K562 (cell line): ENCODE measurements around the gene MGRN1. TPM values are rescaled to one million over a fixed set of nuclear protein-coding genes. Genes with fewer than 3 reads are reported as not detected.
A peak's percentile ranks its signal among the peaks of the same experiment; 100 is the strongest.

Experiments
- ATAC-seq: fragments of 200-7000 bp; cut with Tn5 transposase; 3 replicates; pipeline ENCODE4 v1.9.1; 2020; ENCODE audit warnings: moderate library complexity
- BruUV-seq: library from RNA; stranded (reverse); fragments of 400-500 nt; replicated peaks from 2 replicates; lab custom pipeline; 2021; lab: Mats Ljungman, UMichigan
- CTCF ChIA-PET: fragments of 300-600 bp; formaldehyde crosslinking; extraction: SDS; loops from one replicate; lab custom pipeline; 2021; ENCODE audit warnings: low intra/inter-chr PET ratio; lab: Yijun Ruan, JAX
- POLR2A ChIA-PET: fragments of 300-600, 350-650 bp; sonication (Branson Sonifier 250); formaldehyde crosslinking; extraction: SDS; loops from one replicate; lab custom pipeline; 2021; ENCODE audit warnings: antibody characterized with exemption, inconsistent platforms; lab: Yijun Ruan, JAX
- DNase-seq, 4 experiments: peaks; one replicate each; pipeline versions ENCODE4 v3.0.0 to v3.0.0-alpha.2; 2011 to 2018; ENCODE audit warnings: low spot score in 3 of 4, mixed read lengths in 3 of 4; ENCODE audit errors: extremely low read depth in 1 of 4
- FAIRE-seq: peaks from 2 replicates; lab custom pipeline; 2011; peaks lifted over from hg19 to GRCh38; lab: Jason Lieb, UNC
- H2AFZ ChIP-seq: 2 replicates; pipeline ENCODE4 v1.6.0; 2011; ENCODE audit warnings: low read depth, low read length, control low read depth, inconsistent platforms
- H3K27ac ChIP-seq: fragments of 200-600 bp; 3 replicates; pipeline ENCODE4 v1.8.0; 2011; ENCODE audit warnings: low read depth, mild to moderate bottlenecking, control low read depth, inconsistent platforms, low read length, moderate library complexity, mixed read lengths; ENCODE audit errors: extremely low read depth
- H3K27me3 ChIP-seq, 2 experiments: fragments of 300-600 bp in 1 of 2; 2 replicates in 1 of 2; 3 replicates in 1 of 2; pipeline versions ENCODE4 v1.6.0 to v1.8.0; 2011; ENCODE audit warnings: inconsistent platforms in 2 of 2, low read length in 2 of 2, mild to moderate bottlenecking in 1 of 2, mixed read lengths in 1 of 2, moderate library complexity in 1 of 2; ENCODE audit not compliant: control insufficient read depth in 2 of 2, insufficient read depth in 2 of 2
- H3K36me3 ChIP-seq: fragments of 300-600 bp; 3 replicates; pipeline ENCODE4 v1.8.0; 2011; ENCODE audit warnings: mild to moderate bottlenecking, low read length, inconsistent platforms; ENCODE audit not compliant: control insufficient read depth, insufficient read depth
- H3K4me1 ChIP-seq, 2 experiments: fragments of 200-600 bp in 1 of 2; replicated peaks in 1 of 2; 2 replicates in 1 of 2; 3 replicates in 1 of 2; pipeline versions ENCODE4 v1.5.1 to v1.8.0; 2011; ENCODE audit warnings: inconsistent platforms in 2 of 2, low read length in 2 of 2, mild to moderate bottlenecking in 1 of 2, mixed read lengths in 1 of 2, moderate library complexity in 1 of 2; ENCODE audit not compliant: control insufficient read depth in 2 of 2, insufficient read depth in 2 of 2
- H3K4me2 ChIP-seq: 2 replicates; pipeline ENCODE4 v1.6.1; 2011; ENCODE audit warnings: low read length, control low read depth, inconsistent platforms, mixed read lengths; ENCODE audit not compliant: insufficient read depth
- H3K4me3 ChIP-seq: fragments of 200-600 bp; sonication (generic), shearing (Covaris generic); 2 replicates; pipeline ENCODE4 v1.5.1; 2016; ENCODE audit warnings: control low read depth, inconsistent platforms
- H3K79me2 ChIP-seq: fragments of 200-600 bp; 3 replicates; pipeline ENCODE4 v1.8.0; 2011; ENCODE audit warnings: low read length, inconsistent platforms; ENCODE audit not compliant: control insufficient read depth, insufficient read depth
- H3K9ac ChIP-seq, 2 experiments: 2 replicates each; pipeline versions ENCODE4 v1.6.0 to v1.6.1; 2011; ENCODE audit warnings: low read depth in 2 of 2, low read length in 2 of 2, control low read depth in 1 of 2, inconsistent platforms in 1 of 2, mild to moderate bottlenecking in 1 of 2, mixed read lengths in 1 of 2; ENCODE audit not compliant: insufficient read depth in 1 of 2
- H3K9me1 ChIP-seq: one replicate; pipeline ENCODE4 v1.6.0; 2011; ENCODE audit warnings: inconsistent platforms, mild to moderate bottlenecking, low read length, moderate library complexity; ENCODE audit not compliant: control insufficient read depth, insufficient read depth
- H3K9me3 ChIP-seq: replicated peaks from 2 replicates; pipeline ENCODE4 v1.5.1; 2011; ENCODE audit warnings: low read depth, low read length, inconsistent platforms; ENCODE audit not compliant: control insufficient read depth, insufficient read depth
- H4K20me1 ChIP-seq: replicated peaks from 2 replicates; pipeline ENCODE4 v1.6.1; 2011; ENCODE audit warnings: low read length, inconsistent platforms, mixed read lengths; ENCODE audit not compliant: control insufficient read depth, insufficient read depth
- CBX2 ChIP-seq: fragments of 200-600 bp; sonication (generic); IDR thresholded peaks from one replicate; pipeline ENCODE4 v1.6.1; 2012; ENCODE audit warnings: mild to moderate bottlenecking, low read length, inconsistent platforms; ENCODE audit not compliant: insufficient read depth, poor library complexity, severe bottlenecking
- CBX3 ChIP-seq, 2 experiments: IDR thresholded peaks; 1 replicate in 1 of 2; 2 replicates in 1 of 2; pipeline ENCODE4 v1.6.1; 2012; ENCODE audit warnings: inconsistent platforms in 2 of 2, low read length in 2 of 2, borderline replicate concordance in 1 of 2, control low read depth in 1 of 2
- CLOCK ChIP-seq: fragments of 250-450 bp; sonication (Bioruptor Pico); IDR thresholded peaks from 2 replicates; pipeline ENCODE4 v1.4.0; 2020; ENCODE audit warnings: mild to moderate bottlenecking, moderate library complexity, borderline replicate concordance
- DEAF1 ChIP-seq: fragments of 450-650 bp; formaldehyde crosslinking; IDR thresholded peaks from 2 replicates; pipeline ENCODE4 v1.4.0; 2020; ENCODE audit warnings: mild to moderate bottlenecking, moderate library complexity
- FOXK1 ChIP-seq: sonication (generic); formaldehyde crosslinking; IDR thresholded peaks from 2 replicates; pipeline ENCODE4 v1.8.0; 2022; ENCODE audit warnings: missing genetic modification reagents, mild to moderate bottlenecking, borderline replicate concordance
- FOXK2 ChIP-seq, 2 experiments: fragments of 450-650 bp; IDR thresholded peaks in 1 of 2; conservative IDR thresholded peaks in 1 of 2; 2 replicates each; pipeline ENCODE4 v1.6.1; 2016; ENCODE audit warnings: low read depth in 2 of 2, mild to moderate bottlenecking in 1 of 2
- MYC ChIP-seq, 2 experiments: fragments of 250-450 bp in 1 of 2; sonication (Bioruptor Pico) in 1 of 2; IDR thresholded peaks; 2 replicates each; pipeline versions ENCODE4 v1.5.1 to v1.6.1; 2012 to 2021; ENCODE audit warnings: low read depth in 2 of 2, borderline replicate concordance in 1 of 2, improper control_type of control experiment in 1 of 2, low read length in 1 of 2, mild to moderate bottlenecking in 1 of 2, moderate library complexity in 1 of 2
- PRMT5 ChIP-seq: sonication (generic); formaldehyde crosslinking; IDR thresholded peaks from 2 replicates; pipeline ENCODE4 v1.5.0; 2020; ENCODE audit warnings: missing genetic modification reagents
- TCFL5 ChIP-seq: fragments of 250-450 bp; sonication (Bioruptor Pico); conservative IDR thresholded peaks from 2 replicates; pipeline ENCODE4 v1.6.1; 2021; ENCODE audit warnings: mild to moderate bottlenecking, moderate library complexity, matching md5 sums
- VEZF1 ChIP-seq: fragments of 200-800 bp; sonication (Bioruptor generic); IDR thresholded peaks from 2 replicates; pipeline ENCODE4 v1.6.1; 2017; ENCODE audit warnings: missing genetic modification characterization, missing compliant biosample characterization
- ZFX ChIP-seq: sonication (generic); formaldehyde crosslinking; IDR thresholded peaks from 2 replicates; pipeline ENCODE4 v1.8.0; 2022; ENCODE audit warnings: mild to moderate bottlenecking, missing genetic modification reagents, moderate library complexity
- ZNF121 ChIP-seq: sonication (generic); formaldehyde crosslinking; conservative IDR thresholded peaks from 2 replicates; pipeline ENCODE4 v1.8.0; 2022; ENCODE audit warnings: missing genetic modification reagents
- ZNF232 ChIP-seq: sonication (generic); formaldehyde crosslinking; IDR thresholded peaks from 2 replicates; pipeline ENCODE4 v1.8.0; 2022; ENCODE audit warnings: mild to moderate bottlenecking, missing genetic modification reagents
- ZNF24 ChIP-seq: fragments of 450-650 bp; IDR thresholded peaks from 2 replicates; pipeline ENCODE4 v1.6.1; 2016
- ZNF584 ChIP-seq: fragments of 200-800 bp; sonication (Bioruptor generic); IDR thresholded peaks from 2 replicates; pipeline ENCODE4 v1.6.1; 2016; ENCODE audit warnings: low read depth, mild to moderate bottlenecking, missing genetic modification characterization, missing compliant biosample characterization
- WGBS: fragments of 100-300 bp; shearing (Covaris generic); methylation state at CpG from one replicate; pipeline ENCODE4 v1.1.6; 2016; ENCODE audit warnings: low coverage, mixed read lengths; ENCODE audit not compliant: insufficient coverage; ENCODE audit errors: missing lambda C conversion rate; 5-methylcytosine and 5-hydroxymethylcytosine counted together
- in situ Hi-C: fragments of 300-500 bp; cut with MboI; formaldehyde crosslinking; loops from 4 replicates; pipeline ENCODE4 v1.15.0; 2018; ENCODE audit warnings: inconsistent platforms, mixed read lengths
- intact Hi-C: fragments of 100-400 bp; cut with micrococcal nuclease; formaldehyde crosslinking; loops from 2 replicates; pipeline ENCODE4 v1.14.2; 2022
- polyA plus RNA-seq, 8 experiments: library from polyadenylated mRNA; depleted of rRNA in 4 of 8; stranded (reverse) in 5 of 8; unstranded in 3 of 8; fragments of >200 nt; fragmentation: Nextera tagmentation in 2 of 8; fragmentation: Illumina TruSeq in 1 of 8; extraction: Ambion mirVana in 2 of 8; extraction: Trizol in 1 of 8; gene quantifications; 2 replicates each; pipeline versions ENCODE4 v1.2.1 to v1.2.3, GENCODE V29; 2011 to 2014; ENCODE audit warnings: inconsistent platforms in 1 of 8, missing spikeins in 1 of 8
- total RNA-seq, 7 experiments: library from RNA; depleted of rRNA in 6 of 7; stranded (reverse); fragments of >200 nt in 6 of 7; fragmentation: Illumina TruSeq in 2 of 7; extraction: Trizol in 2 of 7; gene quantifications; 2 replicates each; pipeline versions ENCODE4 v1.2.1 to v1.2.3, GENCODE V29; 2011 to 2021; ENCODE audit warnings: low replicate concordance in 1 of 7

Gene MGRN1
- total and polyA plus RNA-seq, 9 of the 15 experiments (the other 6 are each of a cell fraction or from before 2014, with no cell fraction given), result 0.15 to 37.9 (median 6.0) TPM

- 92% methylated on average over 17 of the region's 20 CpGs for WGBS
- FAIRE-seq (no peak), DNase-seq (no peak), ATAC-seq (no peak)
- Histone ChIP-seq H3K9ac (peak overlapping the region in 1 of 2 experiments; percentile 61; a peak in 1 of 4 replicates), H3K4me2 (no peak overlapping the region), H3K36me3 (peaks cover 58% of the 10 kb centered on the region), H2AFZ (no peak overlapping the region), H3K27ac (no peak overlapping the region), H3K79me2 (no peaks in the 10 kb centered on the region), H3K4me1 (peaks cover 0 to 19% of the 10 kb centered on the region in 2 experiments; a peak in 2 of 5 replicates), H4K20me1 (no peaks in the 10 kb centered on the region; the same call in 1 of the 2 replicates), H3K9me3 (no peaks in the 10 kb centered on the region), H3K9me1 (no peaks in the 10 kb centered on the region), H3K4me3 (no peak overlapping the region), H3K27me3 (no peaks in the 10 kb centered on the region)
- BruUV-seq, result no TSS peak
- in situ Hi-C loops (no loop called here), intact Hi-C loops (no loop called here)
- CTCF ChIA-PET, result no interaction called here
- POLR2A ChIA-PET, result no interaction called here
- TF ChIP-seq ZNF24 (no peak), CBX2 (no peak), VEZF1 (CRISPR knock-in tag) (no peak), ZNF121 (no peak), MYC (IDR thresholded peaks at IDR 0.05; ENCODE audit: low read depth, low read length) (no peak), MYC (CRISPR knock-in tag; IDR thresholded peaks at IDR 0.05; ENCODE audit: borderline replicate concordance, low read depth) (no peak), FOXK2 (conservative IDR thresholded peaks at IDR 0.05 in 1 of 2, IDR thresholded peaks at IDR 0.05 in 1 of 2; ENCODE audit: low read depth in 2 of 2) (no peak), ZNF232 (CRISPR knock-in tag) (no peak), CLOCK (CRISPR knock-in tag) (no peak), DEAF1 (CRISPR knock-in tag) (no peak), PRMT5 (CRISPR knock-in tag) (no peak), CBX3 (IDR thresholded peaks at IDR 0.05; ENCODE audit: borderline replicate concordance in 1 of 2, low read length in 2 of 2) (no peak), ZFX (CRISPR knock-in tag) (no peak), FOXK1 (no peak), TCFL5 (no peak), ZNF584 (CRISPR knock-in tag) (no peak)
These were observed 42.0 kb downstream of the MGRN1 start for GRCh38 chr16:4666537-4667202.
